GM21526 (cell line): ENCODE data around the gene PTMS.

Experiments
- ATAC-seq: cut with Tn5 transposase; IDR thresholded peaks from one replicate; pipeline ENCODE4 v1.9.1; 2021; ENCODE audit warnings: moderate library complexity; ENCODE audit not compliant: unreplicated experiment, low FRiP score

PTMS gene

GRCh38 chr12:6820166-6820565, 54.0 kb downstream of the PTMS start:
- no peak for ATAC-seq
